ENCODE results near the gene NRXN2. TPM values are rescaled to one million over a fixed set of nuclear protein-coding genes. Genes with fewer than 3 reads are reported as not detected.

Gene NRXN2
- total and polyA plus RNA-seq, 2 donors (not counting 3 experiments of a cell fraction or from before 2014, with no cell fraction given): not detected

GRCh38 chr11:64659417-64660144 lies 63.4 kb downstream of the NRXN2 start:
- Histone ChIP-seq H3K4me2 (ENCODE audit: insufficient read depth, low read length) (no peak overlapping the region), H3K79me2 (ENCODE audit: control insufficient read depth, insufficient read depth, low read length) (no peaks in the 10 kb centered on the region), H3K27ac (ENCODE audit: insufficient read depth, low read depth, low read length) (no peak overlapping the region), H3K4me1 (ENCODE audit: control insufficient read depth, extremely low read depth, insufficient read depth, low read length) (no peaks in the 10 kb centered on the region), H3K9me1 (replicated peaks; ENCODE audit: control insufficient read depth, extremely low read depth, insufficient read depth, low read length) (no peaks in the 10 kb centered on the region), H3K27me3 (ENCODE audit: control insufficient read depth in 2 of 2, insufficient read depth in 2 of 2, low read length in 2 of 2) (no peaks in the 10 kb centered on the region), H3K36me3 (ENCODE audit: control insufficient read depth in 2 of 2, extremely low read depth in 1 of 2, insufficient read depth in 2 of 2, low read length in 2 of 2) (no peaks in the 10 kb centered on the region), H4K20me1 (replicated peaks; ENCODE audit: control insufficient read depth, extremely low read depth, insufficient read depth, low read length) (no peaks in the 10 kb centered on the region), H3K4me3 (replicated peaks in 1 of 3; ENCODE audit: insufficient read depth in 1 of 3, low read depth in 1 of 3, low read length in 3 of 3) (no peak overlapping the region), H3K9me3 (replicated peaks; ENCODE audit: control insufficient read depth, insufficient read depth, low read length) (no peaks in the 10 kb centered on the region), H2AFZ (ENCODE audit: low read depth, low read length) (no peak overlapping the region), H3K9ac (replicated peaks; ENCODE audit: extremely low read depth, insufficient read depth, low read length) (no peak overlapping the region)
- no peak for DNase-seq (ENCODE audit: low read depth, low spot score)
- ChIA-PET CTCF (interaction anchor here (1.2 to 2.1 kb wide), 2 partner anchors 9 to 210 kb away, joined by 7 to 17 read pairs; no protein-coding TSS in a partner anchor), POLR2A (no interaction called here)
- no peak for FAIRE-seq
- intact Hi-C loops (cut with micrococcal nuclease) (no loop called here), dilution Hi-C loops (cut with MboI; ENCODE audit: extremely low pct_ligation_motif_present, low sequenced_read_pairs) (no loop called here)
- no TSS peak for BruUV-seq (replicated peaks)
- TF ChIP-seq POLR2AphosphoS5 (IDR thresholded peaks at IDR 0.05; ENCODE audit: insufficient read depth, low read depth, low read length) (no peak), MAX (IDR thresholded peaks at IDR 0.05; ENCODE audit: insufficient read depth, insufficient read length) (no peak), GATA2 (IDR thresholded peaks at IDR 0.05; ENCODE audit: insufficient read depth, insufficient read length, low read depth, low read length) (no peak), JUN (IDR thresholded peaks at IDR 0.05; ENCODE audit: borderline replicate concordance, insufficient read depth, insufficient read length, low read depth) (no peak), EZH2 (IDR thresholded peaks at IDR 0.05; ENCODE audit: borderline replicate concordance, low read depth, low read length, severe bottlenecking) (no peak), FOS (IDR thresholded peaks at IDR 0.05; ENCODE audit: borderline replicate concordance, insufficient read depth, low read length) (no peak), POLR2A (IDR thresholded peaks at IDR 0.05; ENCODE audit: low read depth, low read length) (no peak), MYC (IDR thresholded peaks at IDR 0.05; ENCODE audit: low read depth, low read length) (no peak)
- TF ChIP-seq, protein P1, sequence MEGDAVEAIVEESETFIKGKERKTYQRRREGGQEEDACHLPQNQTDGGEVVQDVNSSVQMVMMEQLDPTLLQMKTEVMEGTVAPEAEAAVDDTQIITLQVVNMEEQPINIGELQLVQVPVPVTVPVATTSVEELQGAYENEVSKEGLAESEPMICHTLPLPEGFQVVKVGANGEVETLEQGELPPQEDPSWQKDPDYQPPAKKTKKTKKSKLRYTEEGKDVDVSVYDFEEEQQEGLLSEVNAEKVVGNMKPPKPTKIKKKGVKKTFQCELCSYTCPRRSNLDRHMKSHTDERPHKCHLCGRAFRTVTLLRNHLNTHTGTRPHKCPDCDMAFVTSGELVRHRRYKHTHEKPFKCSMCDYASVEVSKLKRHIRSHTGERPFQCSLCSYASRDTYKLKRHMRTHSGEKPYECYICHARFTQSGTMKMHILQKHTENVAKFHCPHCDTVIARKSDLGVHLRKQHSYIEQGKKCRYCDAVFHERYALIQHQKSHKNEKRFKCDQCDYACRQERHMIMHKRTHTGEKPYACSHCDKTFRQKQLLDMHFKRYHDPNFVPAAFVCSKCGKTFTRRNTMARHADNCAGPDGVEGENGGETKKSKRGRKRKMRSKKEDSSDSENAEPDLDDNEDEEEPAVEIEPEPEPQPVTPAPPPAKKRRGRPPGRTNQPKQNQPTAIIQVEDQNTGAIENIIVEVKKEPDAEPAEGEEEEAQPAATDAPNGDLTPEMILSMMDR (IDR thresholded peaks at IDR 0.05; ENCODE audit: extremely low read depth in 1 of 2, insufficient read depth in 1 of 2, low read depth in 1 of 2, low read length in 2 of 2): no peak

Measured in endothelial cell of umbilical vein (primary cell).